HEK293T (cell line): ENCODE data around the gene C3orf33.

Experiments
- ARNT ChIP-seq: fragments of 450-650 bp; IDR thresholded peaks from 2 replicates; pipeline ENCODE4 v1.6.1; 2017; ENCODE audit warnings: mild to moderate bottlenecking
- BHLHE40 ChIP-seq: fragments of 450-650 bp; IDR thresholded peaks from 2 replicates; pipeline ENCODE4 v1.6.1; 2016; ENCODE audit warnings: mild to moderate bottlenecking, moderate library complexity, borderline replicate concordance
- CTBP1 ChIP-seq: fragments of 450-650 bp; IDR thresholded peaks from 2 replicates; pipeline ENCODE4 v1.6.1; 2016; ENCODE audit warnings: borderline replicate concordance
- FOXA1 ChIP-seq: fragments of 450-650 bp; IDR thresholded peaks from 2 replicates; pipeline ENCODE4 v1.6.1; 2016; ENCODE audit warnings: mild to moderate bottlenecking
- FOXK2 ChIP-seq: fragments of 450-650 bp; IDR thresholded peaks from 2 replicates; pipeline ENCODE4 v1.6.1; 2016; ENCODE audit warnings: mild to moderate bottlenecking
- FOXM1 ChIP-seq: fragments of 450-650 bp; IDR thresholded peaks from 2 replicates; pipeline ENCODE4 v1.6.1; 2017; ENCODE audit warnings: mild to moderate bottlenecking, borderline replicate concordance
- HDGF ChIP-seq: fragments of 450-650 bp; IDR thresholded peaks from 2 replicates; pipeline ENCODE4 v1.6.1; 2017; ENCODE audit warnings: antibody characterized with exemption, borderline replicate concordance
- L3MBTL2 ChIP-seq: fragments of 450-650 bp; conservative IDR thresholded peaks from 2 replicates; pipeline ENCODE4 v1.6.1; 2016; ENCODE audit warnings: mild to moderate bottlenecking
- NFRKB ChIP-seq: fragments of 450-650 bp; IDR thresholded peaks from 2 replicates; pipeline ENCODE4 v1.6.1; 2016; ENCODE audit warnings: mild to moderate bottlenecking, moderate library complexity
- PKNOX1 ChIP-seq: fragments of 450-650 bp; IDR thresholded peaks from 2 replicates; pipeline ENCODE4 v1.6.1; 2016
- SP1 ChIP-seq: fragments of 450-650 bp; IDR thresholded peaks from 2 replicates; pipeline ENCODE4 v1.6.1; 2017
- SUZ12 ChIP-seq: fragments of 450-650 bp; IDR thresholded peaks from 2 replicates; pipeline ENCODE4 v1.6.1; 2016; ENCODE audit warnings: mild to moderate bottlenecking
- TARDBP ChIP-seq: fragments of 450-650 bp; IDR thresholded peaks from 2 replicates; pipeline ENCODE4 v1.6.1; 2016
- ZNF384 ChIP-seq: fragments of 450-650 bp; IDR thresholded peaks from 2 replicates; pipeline ENCODE4 v1.6.1; 2016

GRCh38 chr3:155780291-155780690 lies 25.8 kb downstream of the C3orf33 start:
- TF ChIP-seq FOXM1 = no peak
- no peak for TF ChIP-seq ARNT
- no peak for TF ChIP-seq BHLHE40
- no peak for TF ChIP-seq SUZ12
- TF ChIP-seq PKNOX1 = no peak
- TF ChIP-seq SP1 = no peak
- TF ChIP-seq CTBP1 = no peak
- TF ChIP-seq NFRKB = no peak
- no peak for TF ChIP-seq HDGF
- TF ChIP-seq ZNF384 = no peak
- no peak for TF ChIP-seq FOXA1
- TF ChIP-seq TARDBP = no peak
- TF ChIP-seq FOXK2 = no peak
- TF ChIP-seq L3MBTL2 = no peak
